AG04450 (cell line): Measurements from ENCODE around the gene XPNPEP1. TPM values are rescaled to one million over a fixed set of nuclear protein-coding genes. Genes with fewer than 3 reads are reported as not detected.
A peak's percentile ranks its signal among the peaks of the same experiment; 100 is the strongest.

Source experiments
- CTCF ChIA-PET: fragments of 300-600, 350-600 bp; formaldehyde crosslinking; extraction: SDS; loops from one replicate; lab custom pipeline; 2022; ENCODE audit warnings: antibody characterized with exemption, inconsistent platforms; lab: Charles Lee
- POLR2A ChIA-PET: fragments of 350-600 bp; formaldehyde crosslinking; extraction: SDS; loops from one replicate; lab custom pipeline; 2021; ENCODE audit warnings: antibody characterized with exemption, inconsistent platforms; lab: Yijun Ruan, JAX
- DNase-seq: peaks from one replicate; pipeline ENCODE4 v3.0.0-alpha.2; 2011; ENCODE audit warnings: low read depth, low spot score
- H3K27ac ChIP-seq: one replicate; pipeline ENCODE4 v1.5.1; 2012; ENCODE audit warnings: low read depth, low read length, control low read depth
- H3K27me3 ChIP-seq: one replicate; pipeline ENCODE4 v1.6.0; 2012; ENCODE audit warnings: low read length; ENCODE audit not compliant: control insufficient read depth, insufficient read depth
- H3K4me3 ChIP-seq: 2 replicates; pipeline ENCODE4 v1.5.1; 2011; ENCODE audit warnings: mild to moderate bottlenecking, low read depth, low read length, control low read depth
- H3K9me3 ChIP-seq: 2 replicates; pipeline ENCODE4 v1.5.1; 2012; ENCODE audit warnings: low read length; ENCODE audit not compliant: control insufficient read depth, insufficient read depth
- CTCF ChIP-seq: IDR thresholded peaks from 2 replicates; pipeline ENCODE4 v1.5.1; 2011; ENCODE audit warnings: low read depth, low read length, control low read depth, inconsistent platforms
- polyA plus RNA-seq: library from polyadenylated mRNA; depleted of rRNA; stranded (reverse); fragments of >200 nt; gene quantifications from 2 replicates; pipeline ENCODE4 v1.2.3, GENCODE V29; 2011

The XPNPEP1 gene
- polyA plus RNA-seq, 1 experiment = 134 TPM

- H3K9me3 ChIP-seq = no peaks in the 10 kb centered on the region
- no peak overlapping the region for H3K27ac ChIP-seq
- TF ChIP-seq CTCF = no peak
- ChIA-PET CTCF (interaction anchor here (1.0 kb wide), 1 partner anchor 8 kb away, joined by 3 read pairs; no protein-coding TSS in a partner anchor), POLR2A (no interaction called here)
- no peaks in the 10 kb centered on the region for H3K27me3 ChIP-seq
- no peak for DNase-seq
- no peak overlapping the region for H3K4me3 ChIP-seq
Measured at GRCh38 chr10:109861081-109861480, 62.2 kb downstream of the XPNPEP1 start.

GRCh38 chr10:109859221-109859620 lies 64.1 kb downstream of the XPNPEP1 start:
- no peak for TF ChIP-seq CTCF
- ChIA-PET CTCF (interaction anchor here (0.6 kb wide), 2 partner anchors 212 to 928 kb away, joined by 3 to 8 read pairs; no protein-coding TSS in a partner anchor), POLR2A (no interaction called here)
- Histone ChIP-seq H3K27me3 (no peaks in the 10 kb centered on the region), H3K27ac (no peak overlapping the region), H3K9me3 (no peaks in the 10 kb centered on the region), H3K4me3 (no peak overlapping the region)
- no peak for DNase-seq

- Histone ChIP-seq H3K9me3 (no peaks in the 10 kb centered on the region), H3K27ac (no peak overlapping the region), H3K27me3 (peaks cover 2% of the 10 kb centered on the region), H3K4me3 (no peak overlapping the region)
- ChIA-PET CTCF (interaction anchor here (0.7 kb wide), 1 partner anchor 1763 kb away, joined by 3 read pairs; no protein-coding TSS in a partner anchor), POLR2A (no interaction called here)
- no peak for DNase-seq
- TF ChIP-seq CTCF = no peak
Measured at GRCh38 chr10:109855746-109856145, 67.6 kb downstream of the XPNPEP1 start.

GRCh38 chr10:109853921-109854320 lies 69.4 kb downstream of the XPNPEP1 start:
- ChIA-PET CTCF (interaction anchor here (1.0 to 2.1 kb wide), 5 partner anchors 9 to 647 kb away, joined by 3 to 9 read pairs (median 3); no protein-coding TSS in a partner anchor), POLR2A (no interaction called here)
- Histone ChIP-seq H3K27ac (no peak overlapping the region), H3K4me3 (no peak overlapping the region), H3K27me3 (peaks cover 11% of the 10 kb centered on the region), H3K9me3 (no peaks in the 10 kb centered on the region)
- no peak for TF ChIP-seq CTCF
- DNase-seq = no peak

- Histone ChIP-seq H3K4me3 (no peak overlapping the region), H3K9me3 (no peaks in the 10 kb centered on the region), H3K27me3 (peaks cover 14% of the 10 kb centered on the region), H3K27ac (no peak overlapping the region)
- POLR2A ChIA-PET = no interaction called here
- DNase-seq = peak; percentile 15
- TF ChIP-seq CTCF = peak; percentile 92
- CTCF ChIA-PET = interaction anchor here (0.7 to 2.1 kb wide), 7 partner anchors 11 to 941 kb away, joined by 3 to 9 read pairs (median 3); no protein-coding TSS in a partner anchor
Measured at GRCh38 chr10:109852475-109853037, 70.8 kb downstream of the XPNPEP1 start.
